GM12878 (cell line): ENCODE measurements around the gene USP21. TPM values are rescaled to one million over a fixed set of nuclear protein-coding genes. Genes with fewer than 3 reads are reported as not detected.
A peak's percentile ranks its signal among the peaks of the same experiment; 100 is the strongest.

Experiments used
- ATF7 ChIP-seq: fragments of 450-650 bp; IDR thresholded peaks from 2 replicates; pipeline ENCODE4 v1.6.1; 2016; ENCODE audit warnings: low read depth, mild to moderate bottlenecking
- FOXK2 ChIP-seq: fragments of 450-650 bp; IDR thresholded peaks from 2 replicates; pipeline ENCODE4 v1.6.1; 2017; ENCODE audit warnings: mild to moderate bottlenecking, moderate library complexity
- GABPA ChIP-seq: IDR thresholded peaks from 2 replicates; pipeline ENCODE4 v1.6.1; 2014; ENCODE audit warnings: antibody characterized with exemption, low read depth, mild to moderate bottlenecking, inconsistent platforms
- IRF5 ChIP-seq: fragments of 450-650 bp; IDR thresholded peaks from 2 replicates; pipeline ENCODE4 v1.6.1; 2017; ENCODE audit warnings: borderline replicate concordance
- MXI1 ChIP-seq: fragments of 150-350 bp; IDR thresholded peaks from 2 replicates; pipeline ENCODE4 v1.6.1; 2011; ENCODE audit warnings: low read depth, mild to moderate bottlenecking, inconsistent platforms, low read length, improper control_type of control experiment
- MYB ChIP-seq: fragments of 150-350 bp; IDR thresholded peaks from 2 replicates; pipeline ENCODE4 v1.6.1; 2014; ENCODE audit warnings: mild to moderate bottlenecking, low read depth, low read length, borderline replicate concordance
- NR2F1 ChIP-seq: fragments of 450-650 bp; conservative IDR thresholded peaks from 2 replicates; pipeline ENCODE4 v1.6.1; 2017; ENCODE audit warnings: mild to moderate bottlenecking
- POLR2AphosphoS2 ChIP-seq: IDR thresholded peaks from 2 replicates; pipeline ENCODE4 v1.6.1; 2011; ENCODE audit warnings: low read depth, mild to moderate bottlenecking, low read length, improper control_type of control experiment, moderate library complexity
- POLR2AphosphoS5 ChIP-seq: IDR thresholded peaks from 2 replicates; pipeline ENCODE4 v1.6.1; 2011; ENCODE audit warnings: mild to moderate bottlenecking, low read length, inconsistent platforms
- RUNX3 ChIP-seq: IDR thresholded peaks from 2 replicates; pipeline ENCODE4 v1.6.1; 2012; ENCODE audit warnings: low read length, inconsistent platforms
- SIN3A ChIP-seq: IDR thresholded peaks from 2 replicates; pipeline ENCODE4 v1.6.1; 2012; ENCODE audit warnings: low read depth, low read length, improper control_type of control experiment
- SPI1 ChIP-seq: IDR thresholded peaks from 2 replicates; pipeline ENCODE4 v1.6.1; 2011; ENCODE audit warnings: low read depth, mild to moderate bottlenecking, low read length, moderate library complexity, borderline replicate concordance; ENCODE audit not compliant: insufficient read depth
- TAF1 ChIP-seq: IDR thresholded peaks from 2 replicates; pipeline ENCODE4 v1.6.1; 2011; ENCODE audit warnings: mild to moderate bottlenecking, low read depth, low read length, borderline replicate concordance
- TCF3 ChIP-seq: IDR thresholded peaks from 2 replicates; pipeline ENCODE4 v1.6.1; 2012; ENCODE audit warnings: low read depth, mild to moderate bottlenecking, low read length, borderline replicate concordance; ENCODE audit not compliant: insufficient read depth
- YBX1 ChIP-seq: fragments of 450-650 bp; IDR thresholded peaks from 2 replicates; pipeline ENCODE4 v1.6.1; 2016; ENCODE audit warnings: antibody characterized with exemption
- ZNF207 ChIP-seq: fragments of 450-650 bp; IDR thresholded peaks from 2 replicates; pipeline ENCODE4 v1.6.1; 2014; ENCODE audit warnings: antibody characterized with exemption, mild to moderate bottlenecking, borderline replicate concordance
- polyA plus RNA-seq, 11 experiments: library from polyadenylated mRNA; depleted of rRNA in 4 of 11; unstranded in 6 of 11; stranded (reverse) in 5 of 11; fragments of >200 nt; fragmentation: Nextera tagmentation in 4 of 11; fragmentation: Illumina TruSeq in 1 of 11; extraction: Ambion mirVana in 4 of 11; extraction: Trizol in 1 of 11; gene quantifications; 1 replicate in 1 of 11; 2 replicates in 10 of 11; pipeline versions ENCODE4 v1.2.1 to v1.2.3, GENCODE V29; 2011 to 2016; ENCODE audit warnings: inconsistent platforms in 2 of 11, missing spikeins in 2 of 11, low read depth in 1 of 11
- total RNA-seq, 4 experiments: library from RNA; depleted of rRNA in 3 of 4; stranded (reverse); fragments of >200 nt in 3 of 4; fragmentation: Illumina TruSeq in 1 of 4; extraction: Trizol in 1 of 4; gene quantifications; 2 replicates each; pipeline versions ENCODE4 v1.2.1 to v1.2.3, GENCODE V29; 2013 to 2021
- TF ChIP-seq, protein P1 (sequence below), 3 experiments: IDR thresholded peaks in 2 of 3; conservative IDR thresholded peaks in 1 of 3; 2 replicates each; pipeline ENCODE4 v1.5.1; 2011; ENCODE audit warnings: low read depth in 3 of 3, low read length in 3 of 3, mild to moderate bottlenecking in 3 of 3, control low read depth in 2 of 3, moderate library complexity in 2 of 3, inconsistent platforms in 1 of 3, mixed read lengths in 1 of 3; ENCODE audit not compliant: control insufficient read depth in 2 of 3, insufficient read depth in 1 of 3; ENCODE audit errors: extremely low read depth in 1 of 3
- TF ChIP-seq, protein P2 (sequence below): fragments of 150-350 bp; IDR thresholded peaks from 2 replicates; pipeline ENCODE4 v1.6.1; 2016; ENCODE audit warnings: low read depth, low read length
- TF ChIP-seq, protein P3 (sequence below): fragments of 450-650 bp; IDR thresholded peaks from 2 replicates; pipeline ENCODE4 v1.6.1; 2018; ENCODE audit warnings: mild to moderate bottlenecking, low read depth, moderate library complexity; ENCODE audit not compliant: partially characterized antibody

USP21 gene
- total and polyA plus RNA-seq, 10 of the 15 experiments (the other 5 are each of a cell fraction or from before 2014, with no cell fraction given): 3.2 to 28.6 (median 16.6) TPM

DNA sequence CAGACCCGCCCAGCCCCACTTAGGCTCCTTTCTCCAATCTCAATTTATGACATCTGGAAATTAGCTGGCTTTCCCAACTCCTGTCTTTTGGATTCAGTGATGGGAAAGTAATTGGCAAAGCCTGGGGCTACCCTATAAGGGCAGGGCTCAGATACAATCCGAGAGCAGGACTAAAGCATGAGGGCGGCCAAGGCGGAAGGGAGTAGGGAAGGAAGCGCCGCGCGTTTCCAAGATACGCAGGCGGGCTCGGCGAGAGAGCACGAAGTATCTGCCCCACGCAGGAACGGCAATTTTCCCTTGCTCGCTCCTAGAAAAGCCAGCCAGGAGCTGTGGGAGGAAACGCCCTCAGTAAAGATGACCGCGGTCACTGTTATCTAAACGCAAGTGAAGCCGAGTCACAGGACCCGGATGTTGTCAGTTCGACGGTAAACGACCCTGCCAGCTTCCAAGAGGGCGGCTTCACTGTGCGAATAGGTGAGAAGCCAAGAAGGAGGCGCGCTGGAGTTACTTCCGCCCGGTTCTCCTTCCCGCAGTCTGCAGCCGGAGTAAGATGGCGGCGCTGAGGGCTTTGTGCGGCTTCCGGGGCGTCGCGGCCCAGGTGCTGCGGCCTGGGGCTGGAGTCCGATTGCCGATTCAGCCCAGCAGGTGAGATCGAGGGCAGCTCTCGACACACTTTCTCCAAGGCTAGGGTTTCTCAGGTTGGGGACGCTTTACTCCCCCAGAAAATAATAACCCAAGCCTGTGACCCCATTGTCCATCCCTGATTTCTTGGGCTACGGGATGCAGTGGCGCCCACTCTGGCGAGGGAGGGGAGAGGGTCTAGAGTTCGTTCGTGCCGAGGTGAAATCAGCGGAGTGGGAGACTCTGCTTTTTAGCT, 42.8 kb downstream of the USP21 start, which contains the start of gene NDUFS2 (continued):
- TF ChIP-seq, protein P1, sequence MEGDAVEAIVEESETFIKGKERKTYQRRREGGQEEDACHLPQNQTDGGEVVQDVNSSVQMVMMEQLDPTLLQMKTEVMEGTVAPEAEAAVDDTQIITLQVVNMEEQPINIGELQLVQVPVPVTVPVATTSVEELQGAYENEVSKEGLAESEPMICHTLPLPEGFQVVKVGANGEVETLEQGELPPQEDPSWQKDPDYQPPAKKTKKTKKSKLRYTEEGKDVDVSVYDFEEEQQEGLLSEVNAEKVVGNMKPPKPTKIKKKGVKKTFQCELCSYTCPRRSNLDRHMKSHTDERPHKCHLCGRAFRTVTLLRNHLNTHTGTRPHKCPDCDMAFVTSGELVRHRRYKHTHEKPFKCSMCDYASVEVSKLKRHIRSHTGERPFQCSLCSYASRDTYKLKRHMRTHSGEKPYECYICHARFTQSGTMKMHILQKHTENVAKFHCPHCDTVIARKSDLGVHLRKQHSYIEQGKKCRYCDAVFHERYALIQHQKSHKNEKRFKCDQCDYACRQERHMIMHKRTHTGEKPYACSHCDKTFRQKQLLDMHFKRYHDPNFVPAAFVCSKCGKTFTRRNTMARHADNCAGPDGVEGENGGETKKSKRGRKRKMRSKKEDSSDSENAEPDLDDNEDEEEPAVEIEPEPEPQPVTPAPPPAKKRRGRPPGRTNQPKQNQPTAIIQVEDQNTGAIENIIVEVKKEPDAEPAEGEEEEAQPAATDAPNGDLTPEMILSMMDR (IDR thresholded peaks at IDR 0.05 in 2 of 3, conservative IDR thresholded peaks at IDR 0.05 in 1 of 3; ENCODE audit: control insufficient read depth in 2 of 3, extremely low read depth in 1 of 3, insufficient read depth in 1 of 3, low read depth in 3 of 3, low read length in 3 of 3): peak in 1 of 3 experiments; percentile 5; a peak in 2 of 6 replicates
- TF ChIP-seq ZNF207 (0 out of 2 replicates have a peak, but pooled peaks have one; percentile 61), POLR2AphosphoS2 (0 out of 2 replicates have a peak, but pooled peaks have one; percentile 54), GABPA (peak; percentile 94), FOXK2 (peak; percentile 77), POLR2AphosphoS5 (peak; percentile 87), SPI1 (0 out of 2 replicates have a peak, but pooled peaks have one; percentile 5), NR2F1 (peak; percentile 68; the same call in 1 of the 2 replicates), ATF7 (peak; percentile 48; the same call in 1 of the 2 replicates), YBX1 (no peak), MYB (0 out of 2 replicates have a peak, but pooled peaks have one; percentile 26), TAF1 (peak; percentile 98), RUNX3 (peak; percentile 58), SIN3A (peak; percentile 79; the same call in 1 of the 2 replicates), MXI1 (peak; percentile 53; the same call in 1 of the 2 replicates), IRF5 (no peak), TCF3 (peak; percentile 78; the same call in 1 of the 2 replicates)
- TF ChIP-seq, protein P2, sequence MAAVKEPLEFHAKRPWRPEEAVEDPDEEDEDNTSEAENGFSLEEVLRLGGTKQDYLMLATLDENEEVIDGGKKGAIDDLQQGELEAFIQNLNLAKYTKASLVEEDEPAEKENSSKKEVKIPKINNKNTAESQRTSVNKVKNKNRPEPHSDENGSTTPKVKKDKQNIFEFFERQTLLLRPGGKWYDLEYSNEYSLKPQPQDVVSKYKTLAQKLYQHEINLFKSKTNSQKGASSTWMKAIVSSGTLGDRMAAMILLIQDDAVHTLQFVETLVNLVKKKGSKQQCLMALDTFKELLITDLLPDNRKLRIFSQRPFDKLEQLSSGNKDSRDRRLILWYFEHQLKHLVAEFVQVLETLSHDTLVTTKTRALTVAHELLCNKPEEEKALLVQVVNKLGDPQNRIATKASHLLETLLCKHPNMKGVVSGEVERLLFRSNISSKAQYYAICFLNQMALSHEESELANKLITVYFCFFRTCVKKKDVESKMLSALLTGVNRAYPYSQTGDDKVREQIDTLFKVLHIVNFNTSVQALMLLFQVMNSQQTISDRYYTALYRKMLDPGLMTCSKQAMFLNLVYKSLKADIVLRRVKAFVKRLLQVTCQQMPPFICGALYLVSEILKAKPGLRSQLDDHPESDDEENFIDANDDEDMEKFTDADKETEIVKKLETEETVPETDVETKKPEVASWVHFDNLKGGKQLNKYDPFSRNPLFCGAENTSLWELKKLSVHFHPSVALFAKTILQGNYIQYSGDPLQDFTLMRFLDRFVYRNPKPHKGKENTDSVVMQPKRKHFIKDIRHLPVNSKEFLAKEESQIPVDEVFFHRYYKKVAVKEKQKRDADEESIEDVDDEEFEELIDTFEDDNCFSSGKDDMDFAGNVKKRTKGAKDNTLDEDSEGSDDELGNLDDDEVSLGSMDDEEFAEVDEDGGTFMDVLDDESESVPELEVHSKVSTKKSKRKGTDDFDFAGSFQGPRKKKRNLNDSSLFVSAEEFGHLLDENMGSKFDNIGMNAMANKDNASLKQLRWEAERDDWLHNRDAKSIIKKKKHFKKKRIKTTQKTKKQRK: no peak
- TF ChIP-seq, protein P3, sequence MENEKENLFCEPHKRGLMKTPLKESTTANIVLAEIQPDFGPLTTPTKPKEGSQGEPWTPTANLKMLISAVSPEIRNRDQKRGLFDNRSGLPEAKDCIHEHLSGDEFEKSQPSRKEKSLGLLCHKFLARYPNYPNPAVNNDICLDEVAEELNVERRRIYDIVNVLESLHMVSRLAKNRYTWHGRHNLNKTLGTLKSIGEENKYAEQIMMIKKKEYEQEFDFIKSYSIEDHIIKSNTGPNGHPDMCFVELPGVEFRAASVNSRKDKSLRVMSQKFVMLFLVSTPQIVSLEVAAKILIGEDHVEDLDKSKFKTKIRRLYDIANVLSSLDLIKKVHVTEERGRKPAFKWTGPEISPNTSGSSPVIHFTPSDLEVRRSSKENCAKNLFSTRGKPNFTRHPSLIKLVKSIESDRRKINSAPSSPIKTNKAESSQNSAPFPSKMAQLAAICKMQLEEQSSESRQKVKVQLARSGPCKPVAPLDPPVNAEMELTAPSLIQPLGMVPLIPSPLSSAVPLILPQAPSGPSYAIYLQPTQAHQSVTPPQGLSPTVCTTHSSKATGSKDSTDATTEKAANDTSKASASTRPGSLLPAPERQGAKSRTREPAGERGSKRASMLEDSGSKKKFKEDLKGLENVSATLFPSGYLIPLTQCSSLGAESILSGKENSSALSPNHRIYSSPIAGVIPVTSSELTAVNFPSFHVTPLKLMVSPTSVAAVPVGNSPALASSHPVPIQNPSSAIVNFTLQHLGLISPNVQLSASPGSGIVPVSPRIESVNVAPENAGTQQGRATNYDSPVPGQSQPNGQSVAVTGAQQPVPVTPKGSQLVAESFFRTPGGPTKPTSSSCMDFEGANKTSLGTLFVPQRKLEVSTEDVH: peak; percentile 83
